ENCODE data around the gene CKMT2.

Gene CKMT2

DNA sequence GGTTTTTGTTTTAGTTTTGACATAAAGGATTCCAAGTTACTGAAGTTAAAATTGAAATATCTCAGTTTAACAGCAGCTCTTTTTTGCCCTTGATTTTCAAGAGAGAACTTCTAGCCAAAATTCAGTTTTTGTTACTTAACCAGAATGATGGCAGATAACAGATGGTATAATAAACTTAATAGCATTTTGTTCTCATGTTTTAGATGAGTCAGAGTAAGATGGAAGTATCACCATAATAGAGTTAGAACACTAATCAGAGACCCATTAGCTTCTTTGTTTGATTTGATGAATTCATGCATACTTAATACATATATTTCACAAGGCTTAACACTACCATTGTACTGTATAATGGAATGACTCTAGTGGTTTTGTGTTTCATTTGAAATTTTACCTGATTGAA lies 80.2 kb downstream of the CKMT2 start:
- no peak for DNase-seq

DNA sequence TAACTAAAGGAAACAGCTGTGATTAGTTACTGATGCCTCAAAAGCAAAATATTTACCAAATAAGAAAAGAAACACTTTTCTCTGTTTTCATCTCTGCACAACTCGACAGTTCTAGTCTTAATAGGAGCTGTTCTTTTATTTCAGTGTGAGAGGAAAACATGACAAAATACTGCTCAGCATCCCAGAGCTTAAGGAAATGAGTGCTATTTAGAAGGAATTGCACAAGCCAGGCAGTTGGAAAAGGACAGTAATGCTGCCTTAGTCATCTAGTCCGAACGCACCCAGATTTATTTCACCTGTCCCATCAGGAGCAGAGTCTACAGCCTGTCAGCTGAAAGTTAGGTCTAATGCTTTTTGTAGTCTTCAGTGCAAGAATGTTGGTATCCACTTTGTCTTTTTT lies 80.6 kb downstream of the CKMT2 start:
- no peak for DNase-seq

DNA sequence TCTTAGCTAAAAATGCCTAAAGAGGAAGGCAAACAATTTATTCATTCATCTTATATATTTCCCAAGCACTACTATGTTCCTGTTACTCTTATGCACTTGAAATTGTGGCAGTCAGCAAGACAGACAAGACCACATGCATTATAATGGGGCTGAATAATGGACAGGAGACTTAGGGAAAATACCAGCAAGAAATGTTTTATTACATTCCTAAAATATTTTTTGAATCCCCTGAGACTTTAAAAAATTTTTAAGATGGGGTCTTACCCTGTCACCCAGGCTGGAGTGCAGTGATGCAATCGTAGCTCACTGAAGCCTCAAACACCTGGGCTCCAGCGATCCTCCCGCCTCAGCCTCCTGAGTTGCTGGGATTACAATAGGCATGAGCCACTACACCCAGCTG lies 81.5 kb downstream of the CKMT2 start:
- no peak for DNase-seq

DNA sequence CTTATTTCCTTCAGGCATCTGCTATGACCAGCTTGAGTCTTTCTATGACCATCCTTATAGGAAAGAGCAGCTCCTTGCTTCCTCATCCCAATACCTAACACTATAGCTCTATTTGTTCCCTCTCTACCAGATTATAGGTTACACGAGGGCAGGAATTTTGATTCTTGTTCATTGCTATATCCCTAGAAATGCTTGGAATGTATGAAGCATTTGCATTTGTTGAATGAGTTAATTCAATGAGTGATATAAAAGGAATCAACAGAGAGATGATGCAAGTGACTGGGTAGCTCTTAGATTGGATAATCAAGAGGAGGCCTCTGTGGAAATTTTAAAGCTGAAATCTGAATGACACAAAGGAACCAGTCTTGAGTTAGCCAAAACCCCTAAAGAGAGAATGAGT lies 82.2 kb downstream of the CKMT2 start:
- no peak for DNase-seq

DNA sequence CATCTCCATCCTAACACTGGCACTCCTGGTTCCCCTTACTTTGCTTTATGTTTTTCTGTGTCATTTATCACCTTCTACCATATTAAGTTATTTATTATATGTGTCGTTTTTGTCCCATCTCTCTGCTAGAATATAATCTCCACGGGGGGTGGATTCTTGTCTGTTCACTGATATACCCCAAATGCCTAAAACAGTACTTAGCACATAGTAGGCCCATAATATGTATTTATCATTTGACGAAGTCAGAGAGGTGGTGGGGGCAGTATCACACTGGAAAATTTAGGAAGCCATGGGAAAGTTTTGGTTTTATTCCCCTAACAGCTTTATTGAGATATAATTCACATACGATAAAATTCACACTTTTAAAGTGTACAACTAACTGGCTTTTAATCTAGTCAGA lies 82.7 kb downstream of the CKMT2 start:
- no peak for DNase-seq

Measured in NK-92 treated with Interleukin-12 subunit alpha and Interleukin-12 subunit beta, amount 100 ng/mL, for 24 hours (cell line).